ENCODE results near the gene CYBC1. TPM values are rescaled to one million over a fixed set of nuclear protein-coding genes. Genes with fewer than 3 reads are reported as not detected.

The CYBC1 gene
- total RNA-seq, 1 experiment from 2014 or later = 95.4 TPM

- Histone ChIP-seq H3K4me2 (ENCODE audit: low read length) (no peak overlapping the region), H3K9ac (ENCODE audit: low read length) (no peak overlapping the region), H3K4me3 (replicated peaks in 1 of 2; ENCODE audit: low read depth in 1 of 2, low read length in 2 of 2) (no peak overlapping the region), H4K20me1 (ENCODE audit: insufficient read depth) (no peaks in the 10 kb centered on the region), H3K9me2 (ENCODE audit: insufficient read depth) (no peaks in the 10 kb centered on the region), H3K79me2 (ENCODE audit: insufficient read depth, low read length) (no peaks in the 10 kb centered on the region; the same call in 1 of the 2 replicates), H3K27ac (ENCODE audit: low read depth, low read length) (no peak overlapping the region), H3K36me3 (ENCODE audit: control insufficient read depth in 1 of 2, insufficient read depth in 2 of 2, low read length in 2 of 2) (peaks cover 6% of the 10 kb centered on the region in 2 experiments; a peak in 2 of 4 replicates), H3K9me3 (ENCODE audit: control insufficient read depth in 1 of 2, insufficient read depth in 1 of 2, low read depth in 1 of 2, low read length in 2 of 2) (no peaks in the 10 kb centered on the region), H2AFZ (ENCODE audit: low read depth, low read length, poor library complexity, severe bottlenecking) (no peak overlapping the region), H3K27me3 (ENCODE audit: insufficient read depth, low read length) (no peaks in the 10 kb centered on the region), H3K4me1 (ENCODE audit: control insufficient read depth in 1 of 2, insufficient read depth in 2 of 2, low read length in 2 of 2) (peaks cover 14 to 17% of the 10 kb centered on the region in 2 experiments)
- ChIA-PET RAD21 (ENCODE audit: low non-redundant PET in 1 of 2, low total read pairs in 2 of 2, uncharacterized antibody in 2 of 2, unreplicated experiment in 2 of 2) (no interaction called here), CTCF (no interaction called here), POLR2A (no interaction called here)
- intact Hi-C loops (cut with micrococcal nuclease) = no loop called here
- ATAC-seq = no peak
- no peak for TF ChIP-seq FOSL1 (IDR thresholded peaks at IDR 0.05; ENCODE audit: low read depth)
- TF ChIP-seq EGR1 (IDR thresholded peaks at IDR 0.05; ENCODE audit: low read depth) = no peak
- no peak for TF ChIP-seq MAX (IDR thresholded peaks at IDR 0.05)
- TF ChIP-seq REST (IDR thresholded peaks at IDR 0.05; ENCODE audit: low read depth) = no peak
- no peak for TF ChIP-seq CTCF (IDR thresholded peaks at IDR 0.05 in 2 of 3, conservative IDR thresholded peaks at IDR 0.05 in 1 of 3; ENCODE audit: borderline replicate concordance in 1 of 3, insufficient read depth in 1 of 3, low read depth in 2 of 3, low read length in 2 of 3)
- TF ChIP-seq ZFX (IDR thresholded peaks at IDR 0.05) = no peak
- no peak for TF ChIP-seq JUND (IDR thresholded peaks at IDR 0.05)
- no peak for TF ChIP-seq ZNF274 (IDR thresholded peaks at IDR 0.05; ENCODE audit: low read depth, low read length)
- TF ChIP-seq CBX3 (IDR thresholded peaks at IDR 0.05; ENCODE audit: low read depth) = no peak
- TF ChIP-seq POLR2AphosphoS5 (IDR thresholded peaks at IDR 0.05; ENCODE audit: low read depth, low read length) = no peak
- TF ChIP-seq ELF1 (IDR thresholded peaks at IDR 0.05; ENCODE audit: borderline replicate concordance, low read depth) = no peak
- no peak for TF ChIP-seq ZBTB33 (IDR thresholded peaks at IDR 0.05; ENCODE audit: extremely low read depth, insufficient replicate concordance, low read length)
- DNase-seq (ENCODE audit: low read depth, low spot score) = no peak
- no TSS peak for BruUV-seq (replicated peaks)
Measured at GRCh38 chr17:82408288-82408937, 42.1 kb downstream of the CYBC1 start.

All from HCT116 (cell line).